ENCODE measurements around the gene TRIO.

Gene TRIO

GRCh38 chr5:14158890-14159666 is 15.9 kb downstream of the TRIO start:
- no peak overlapping the region for H2BK120ac ChIP-seq (ENCODE audit: insufficient read depth, low read length, poor library complexity)
- no peak overlapping the region for H4K91ac ChIP-seq (ENCODE audit: low read depth, low read length)
- no peak overlapping the region for H4K12ac ChIP-seq (ENCODE audit: low read depth, low read length)
- H3K27me3 ChIP-seq (ENCODE audit: insufficient read depth, low read length), result no peaks in the 10 kb centered on the region
- H3K23ac ChIP-seq (ENCODE audit: low read length), result no peak overlapping the region
- no CpG with 5 or more reads among the region's 11 CpGs for WGBS (ENCODE audit: extremely low coverage, insufficient coverage, insufficient read length)
- H3K4me1 ChIP-seq (ENCODE audit: control insufficient read depth in 1 of 2, insufficient read depth in 2 of 2, low read length in 2 of 2), result peaks cover 25 to 35% of the 10 kb centered on the region in 2 experiments
- H3K27ac ChIP-seq (ENCODE audit: low read depth, low read length), result no peak overlapping the region
- peaks cover 13% of the 10 kb centered on the region for H3K79me1 ChIP-seq (ENCODE audit: low read length)
- H3K18ac ChIP-seq (ENCODE audit: low read length), result no peak overlapping the region
- no peak overlapping the region for H2AK5ac ChIP-seq (ENCODE audit: low read length)
- H3K4me3 ChIP-seq (ENCODE audit: low read depth, low read length), result no peak overlapping the region
- H3K4me2 ChIP-seq (ENCODE audit: low read length), result no peak overlapping the region
- no peaks in the 10 kb centered on the region for H3K36me3 ChIP-seq (ENCODE audit: control insufficient read depth in 1 of 2, insufficient read depth in 2 of 2, low read length in 2 of 2)
- H3K9me3 ChIP-seq (ENCODE audit: insufficient read depth, low read depth, low read length), result no peaks in the 10 kb centered on the region
- no peak overlapping the region for H3K9ac ChIP-seq (ENCODE audit: low read length)
- no peak overlapping the region for H2BK5ac ChIP-seq (ENCODE audit: low read depth, low read length, poor library complexity)
- H2AFZ ChIP-seq (ENCODE audit: insufficient read depth, low read length, poor library complexity), result no peak overlapping the region
- DNase-seq, result no peak
- peak overlapping the region; percentile 97 for H3K4ac ChIP-seq (ENCODE audit: low read depth, low read length)
- peaks cover 34% of the 10 kb centered on the region for H3K79me2 ChIP-seq (ENCODE audit: control insufficient read depth, insufficient read depth, low read length, poor library complexity)
- H4K8ac ChIP-seq (ENCODE audit: low read depth, low read length), result no peak overlapping the region
- no peak overlapping the region for H2BK12ac ChIP-seq (ENCODE audit: low read length)
- no peak overlapping the region for H3K14ac ChIP-seq (ENCODE audit: low read length)

- no peaks in the 10 kb centered on the region for H3K9me3 ChIP-seq (ENCODE audit: insufficient read depth, low read depth, low read length)
- no peak overlapping the region for H4K8ac ChIP-seq (ENCODE audit: low read depth, low read length)
- no peak overlapping the region for H4K91ac ChIP-seq (ENCODE audit: low read depth, low read length)
- peak overlapping the region; percentile 95 for H3K4ac ChIP-seq (ENCODE audit: low read depth, low read length)
- no peak overlapping the region for H3K14ac ChIP-seq (ENCODE audit: low read length)
- H3K27ac ChIP-seq (ENCODE audit: low read depth, low read length), result no peak overlapping the region
- WGBS (ENCODE audit: extremely low coverage, insufficient coverage, insufficient read length), result no CpG with 5 or more reads among the region's 7 CpGs
- no peak for DNase-seq
- no peak overlapping the region for H3K23ac ChIP-seq (ENCODE audit: low read length)
- H2BK120ac ChIP-seq (ENCODE audit: insufficient read depth, low read length, poor library complexity), result no peak overlapping the region
- no peak overlapping the region for H2BK12ac ChIP-seq (ENCODE audit: low read length)
- H3K27me3 ChIP-seq (ENCODE audit: insufficient read depth, low read length), result no peaks in the 10 kb centered on the region
- H3K9ac ChIP-seq (ENCODE audit: low read length), result no peak overlapping the region
- no peak overlapping the region for H3K18ac ChIP-seq (ENCODE audit: low read length)
- peaks cover 28 to 40% of the 10 kb centered on the region in 2 experiments for H3K4me1 ChIP-seq (ENCODE audit: control insufficient read depth in 1 of 2, insufficient read depth in 2 of 2, low read length in 2 of 2)
- no peak overlapping the region for H4K12ac ChIP-seq (ENCODE audit: low read depth, low read length)
- peaks cover 39% of the 10 kb centered on the region for H3K79me2 ChIP-seq (ENCODE audit: control insufficient read depth, insufficient read depth, low read length, poor library complexity)
- no peak overlapping the region for H2AFZ ChIP-seq (ENCODE audit: insufficient read depth, low read length, poor library complexity)
- no peak overlapping the region for H3K4me3 ChIP-seq (ENCODE audit: low read depth, low read length)
- no peak overlapping the region for H2BK5ac ChIP-seq (ENCODE audit: low read depth, low read length, poor library complexity)
- H3K4me2 ChIP-seq (ENCODE audit: low read length), result no peak overlapping the region
- peaks cover 0 to 2% of the 10 kb centered on the region in 2 experiments for H3K36me3 ChIP-seq (ENCODE audit: control insufficient read depth in 1 of 2, insufficient read depth in 2 of 2, low read length in 2 of 2)
- no peak overlapping the region for H2AK5ac ChIP-seq (ENCODE audit: low read length)
- peaks cover 16% of the 10 kb centered on the region for H3K79me1 ChIP-seq (ENCODE audit: low read length)
Observed at GRCh38 chr5:14161825-14162556, 18.8 kb downstream of the TRIO start.

GRCh38 chr5:14164164-14165163 is 21.3 kb downstream of the TRIO start:
- Histone ChIP-seq H3K4me1 (ENCODE audit: control insufficient read depth in 1 of 2, insufficient read depth in 2 of 2, low read length in 2 of 2) (peaks cover 21 to 40% of the 10 kb centered on the region in 2 experiments), H3K79me1 (ENCODE audit: low read length) (peaks cover 11% of the 10 kb centered on the region), H3K18ac (ENCODE audit: low read length) (peak overlapping the region; percentile 58), H3K23ac (ENCODE audit: low read length) (no peak overlapping the region), H3K14ac (ENCODE audit: low read length) (no peak overlapping the region), H2BK120ac (ENCODE audit: insufficient read depth, low read length, poor library complexity) (peak overlapping the region; percentile 64), H4K91ac (ENCODE audit: low read depth, low read length) (no peak overlapping the region), H4K8ac (ENCODE audit: low read depth, low read length) (no peak overlapping the region), H3K36me3 (ENCODE audit: control insufficient read depth in 1 of 2, insufficient read depth in 2 of 2, low read length in 2 of 2) (peaks cover 0 to 2% of the 10 kb centered on the region in 2 experiments), H3K4me2 (ENCODE audit: low read length) (no peak overlapping the region), H2AFZ (ENCODE audit: insufficient read depth, low read length, poor library complexity) (no peak overlapping the region), H3K4ac (ENCODE audit: low read depth, low read length) (peak overlapping the region; percentile 87), H3K27me3 (ENCODE audit: insufficient read depth, low read length) (no peaks in the 10 kb centered on the region), H2BK5ac (ENCODE audit: low read depth, low read length, poor library complexity) (no peak overlapping the region), H3K4me3 (ENCODE audit: low read depth, low read length) (no peak overlapping the region), H3K79me2 (ENCODE audit: control insufficient read depth, insufficient read depth, low read length, poor library complexity) (peaks cover 33% of the 10 kb centered on the region), H2AK5ac (ENCODE audit: low read length) (peak overlapping the region; percentile 66), H3K9me3 (ENCODE audit: insufficient read depth, low read depth, low read length) (no peaks in the 10 kb centered on the region), H3K9ac (ENCODE audit: low read length) (peak overlapping the region; percentile 18), H4K12ac (ENCODE audit: low read depth, low read length) (no peak overlapping the region), H3K27ac (ENCODE audit: low read depth, low read length) (peak overlapping the region; percentile 80), H2BK12ac (ENCODE audit: low read length) (peak overlapping the region; percentile 60)
- DNase-seq, result peak in 1 of 2 donors; percentile 42
- WGBS (ENCODE audit: extremely low coverage, insufficient coverage, insufficient read length), result no CpG with 5 or more reads among the region's 7 CpGs

Measured in trophoblast cell (in vitro differentiated cells and primary cell).